ENCODE measurements around the gene SCAMP3.

Gene SCAMP3

GRCh38 chr1:155304558-155305063 is 42.5 kb upstream of the SCAMP3 start:
- Histone ChIP-seq H3K4me1 (ENCODE audit: control extremely low read depth in 1 of 4, control insufficient read depth in 4 of 4, insufficient read depth in 4 of 4, low read length in 3 of 4) (peaks cover 4 to 17% (median 15%) of the 10 kb centered on the region in 4 experiments), H3K27ac (ENCODE audit: insufficient read depth in 1 of 2, low read depth in 1 of 2, low read length in 2 of 2, poor library complexity in 1 of 2, severe bottlenecking in 2 of 2) (no peak overlapping the region), H3K36me3 (ENCODE audit: control insufficient read depth in 4 of 4, insufficient read depth in 4 of 4, low read length in 3 of 4) (no peaks in the 10 kb centered on the region), H3K27me3 (replicated peaks in 2 of 5; ENCODE audit: control insufficient read depth in 4 of 5, insufficient read depth in 5 of 5, low read length in 4 of 5) (no peaks in the 10 kb centered on the region), H3K9me3 (ENCODE audit: control extremely low read depth in 1 of 5, control insufficient read depth in 4 of 5, insufficient read depth in 2 of 5, low read depth in 1 of 5, low read length in 4 of 5) (no peaks in the 10 kb centered on the region), H3K4me3 (ENCODE audit: control insufficient read depth in 1 of 7, extremely low read depth in 1 of 7, insufficient read depth in 4 of 7, low read depth in 2 of 7, low read length in 6 of 7) (no peak overlapping the region)
- DNase-seq: no peak
- 98% methylated on average over 11 of the region's 11 CpGs for WGBS (ENCODE audit: insufficient coverage)
- ChIA-PET POLR2A (interaction anchor here (0.5 to 1.5 kb wide), 2 partner anchors 26 to 28 kb away, joined by 3 to 5 read pairs; no protein-coding TSS in a partner anchor), CTCF (interaction anchor here (0.9 to 4.4 kb wide), 6 partner anchors 9 to 54 kb away, joined by 3 to 70 read pairs (median 3); partner anchors contain the start of genes ENTREP3 and RUSC1)

DNA sequence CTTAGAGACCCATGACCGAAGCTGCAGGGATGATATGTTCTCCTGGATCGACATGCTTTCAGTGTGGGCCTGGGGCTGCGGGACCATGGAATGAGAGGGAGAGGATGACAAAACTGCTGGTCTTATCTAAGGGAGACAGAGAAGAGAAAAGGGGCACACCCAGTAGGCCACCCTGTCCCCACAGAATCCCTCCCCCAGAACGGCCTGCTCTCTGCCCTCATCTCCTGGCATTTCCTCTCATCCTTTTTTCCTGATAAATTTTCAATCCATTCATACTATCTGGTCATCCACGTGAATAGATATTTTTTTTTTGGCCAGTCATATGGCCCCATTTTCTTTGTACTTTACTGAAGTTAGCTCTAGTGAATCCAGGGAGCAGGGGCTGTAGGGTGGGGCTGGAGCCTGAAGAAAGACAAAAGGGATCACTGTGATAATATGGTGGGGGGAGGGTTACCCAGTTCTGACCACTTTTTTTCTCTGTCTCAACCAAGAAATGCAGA is 39.2 kb upstream of the SCAMP3 start, which contains the start of gene PKLR:
Gene PKLR, minus strand, starts transcription at position 97 of the 500 bp plus-strand sequence. Its CDS starts 43 bp downstream, at position 54.
- Histone ChIP-seq H3K27ac (ENCODE audit: insufficient read depth in 1 of 2, low read depth in 1 of 2, low read length in 2 of 2, poor library complexity in 1 of 2, severe bottlenecking in 2 of 2) (no peak within 1 kb of the TSS), H3K4me3 (ENCODE audit: control insufficient read depth in 1 of 7, extremely low read depth in 1 of 7, insufficient read depth in 4 of 7, low read depth in 2 of 7, low read length in 6 of 7) (no peak within 1 kb of the TSS), H3K27me3 (replicated peaks in 2 of 5; ENCODE audit: control insufficient read depth in 4 of 5, insufficient read depth in 5 of 5, low read length in 4 of 5) (peaks cover 0 to 12% (median 2%) of the 10 kb centered on the region in 5 experiments), H3K4me1 (ENCODE audit: control extremely low read depth in 1 of 4, control insufficient read depth in 4 of 4, insufficient read depth in 4 of 4, low read length in 3 of 4) (peaks cover 0 to 5% (median 0%) of the 10 kb centered on the region in 4 experiments), H3K9me3 (ENCODE audit: control extremely low read depth in 1 of 5, control insufficient read depth in 4 of 5, insufficient read depth in 2 of 5, low read depth in 1 of 5, low read length in 4 of 5) (no peaks in the 10 kb centered on the region), H3K36me3 (ENCODE audit: control insufficient read depth in 4 of 4, insufficient read depth in 4 of 4, low read length in 3 of 4) (no peaks in the 10 kb centered on the region)
- POLR2A ChIA-PET: no interaction called here
- 96% methylated on average over 3 of the region's 5 CpGs for WGBS (ENCODE audit: insufficient coverage)
- CTCF ChIA-PET: interaction anchor here (0.6 to 1.7 kb wide), 2 partner anchors 8 to 51 kb away, joined by 3 to 5 read pairs; no protein-coding TSS in a partner anchor
- DNase-seq: no peak

DNA sequence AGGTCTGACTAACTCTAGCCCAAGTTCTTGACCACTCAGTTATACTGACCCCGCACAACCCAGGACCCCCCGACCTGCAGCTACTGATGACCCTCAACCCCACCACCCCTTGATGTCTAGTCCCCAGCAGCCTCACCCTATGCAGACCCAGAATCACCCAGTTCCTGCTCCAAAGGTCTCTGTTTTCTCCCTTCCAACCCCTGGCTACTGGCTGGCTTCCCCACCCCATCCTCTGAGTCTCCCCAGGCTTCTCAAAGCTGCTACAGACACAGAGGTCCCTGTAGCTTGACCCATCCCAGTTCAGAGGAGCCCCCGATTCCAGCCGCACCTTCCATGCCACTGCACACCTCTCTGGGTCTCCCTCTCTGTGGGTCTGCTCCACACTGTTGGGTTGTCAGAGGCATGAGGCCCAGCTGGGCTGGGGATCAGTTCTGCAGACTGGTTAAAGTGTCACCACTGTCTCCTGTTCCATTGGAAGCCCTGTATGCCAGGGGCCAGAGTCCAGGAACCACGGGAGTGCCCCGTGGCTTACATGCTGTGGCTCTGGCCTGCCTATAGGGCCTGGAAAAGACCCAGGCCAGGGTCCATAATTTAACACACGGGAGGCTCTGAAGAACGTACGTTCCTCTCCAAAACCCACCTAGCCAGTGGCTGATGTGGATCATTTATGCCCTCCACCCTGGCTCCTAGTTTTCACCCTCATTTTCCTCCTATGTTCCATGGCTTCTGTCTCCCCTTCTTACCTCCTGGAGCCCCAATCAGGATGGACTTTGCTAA is 38.6 kb upstream of the SCAMP3 start:
- no peaks in the 10 kb centered on the region for H3K36me3 ChIP-seq (ENCODE audit: control insufficient read depth in 4 of 4, insufficient read depth in 4 of 4, low read length in 3 of 4)
- peaks cover 0 to 5% (median 0%) of the 10 kb centered on the region in 4 experiments for H3K4me1 ChIP-seq (ENCODE audit: control extremely low read depth in 1 of 4, control insufficient read depth in 4 of 4, insufficient read depth in 4 of 4, low read length in 3 of 4)
- ChIA-PET CTCF (interaction anchor here (0.6 to 1.7 kb wide), 4 partner anchors 8 to 50 kb away, joined by 3 to 5 read pairs (median 3); no protein-coding TSS in a partner anchor), POLR2A (no interaction called here)
- 100% methylated on average over 8 of the region's 9 CpGs for WGBS (ENCODE audit: insufficient coverage)
- H3K9me3 ChIP-seq (ENCODE audit: control extremely low read depth in 1 of 5, control insufficient read depth in 4 of 5, insufficient read depth in 2 of 5, low read depth in 1 of 5, low read length in 4 of 5): no peaks in the 10 kb centered on the region
- no peak overlapping the region for H3K27ac ChIP-seq (ENCODE audit: insufficient read depth in 1 of 2, low read depth in 1 of 2, low read length in 2 of 2, poor library complexity in 1 of 2, severe bottlenecking in 2 of 2)
- peaks cover 0 to 17% (median 6%) of the 10 kb centered on the region in 5 experiments for H3K27me3 ChIP-seq (replicated peaks in 2 of 5; ENCODE audit: control insufficient read depth in 4 of 5, insufficient read depth in 5 of 5, low read length in 4 of 5)
- no peak overlapping the region for H3K4me3 ChIP-seq (ENCODE audit: control insufficient read depth in 1 of 7, extremely low read depth in 1 of 7, insufficient read depth in 4 of 7, low read depth in 2 of 7, low read length in 6 of 7)
- no peak for DNase-seq

DNA sequence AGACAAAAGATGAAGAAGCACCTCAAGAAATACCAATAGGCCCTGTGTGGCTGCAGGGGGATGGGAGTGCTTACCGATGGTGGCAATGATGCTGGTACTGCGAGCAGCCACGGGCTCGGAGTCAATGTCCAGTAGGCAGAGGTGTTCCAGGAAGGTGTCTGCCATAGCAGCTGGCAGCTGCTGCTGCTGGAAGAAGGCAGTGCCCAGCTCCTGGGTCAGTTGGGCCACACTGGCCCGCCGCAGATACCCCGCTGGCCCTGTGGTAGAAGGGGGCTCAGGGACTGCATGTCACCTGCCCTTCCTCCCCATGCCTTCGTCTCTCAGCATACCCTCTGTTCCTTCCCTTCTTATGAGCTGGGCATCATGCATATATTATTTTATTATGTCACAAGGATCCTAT is 37.9 kb upstream of the SCAMP3 start:
- ChIA-PET POLR2A (no interaction called here), CTCF (interaction anchor here (0.9 to 1.7 kb wide), 4 partner anchors 16 to 49 kb away, joined by 3 to 5 read pairs (median 4); no protein-coding TSS in a partner anchor)
- Histone ChIP-seq H3K27me3 (replicated peaks in 2 of 5; ENCODE audit: control insufficient read depth in 4 of 5, insufficient read depth in 5 of 5, low read length in 4 of 5) (peaks cover 0 to 24% (median 12%) of the 10 kb centered on the region in 5 experiments), H3K4me3 (ENCODE audit: control insufficient read depth in 1 of 7, extremely low read depth in 1 of 7, insufficient read depth in 4 of 7, low read depth in 2 of 7, low read length in 6 of 7) (no peak overlapping the region), H3K36me3 (ENCODE audit: control insufficient read depth in 4 of 4, insufficient read depth in 4 of 4, low read length in 3 of 4) (no peaks in the 10 kb centered on the region), H3K4me1 (ENCODE audit: control extremely low read depth in 1 of 4, control insufficient read depth in 4 of 4, insufficient read depth in 4 of 4, low read length in 3 of 4) (peaks cover 0 to 5% (median 5%) of the 10 kb centered on the region in 4 experiments), H3K9me3 (ENCODE audit: control extremely low read depth in 1 of 5, control insufficient read depth in 4 of 5, insufficient read depth in 2 of 5, low read depth in 1 of 5, low read length in 4 of 5) (no peaks in the 10 kb centered on the region), H3K27ac (ENCODE audit: insufficient read depth in 1 of 2, low read depth in 1 of 2, low read length in 2 of 2, poor library complexity in 1 of 2, severe bottlenecking in 2 of 2) (no peak overlapping the region)
- 93% methylated on average over 3 of the region's 8 CpGs for WGBS (ENCODE audit: insufficient coverage)
- no peak for DNase-seq

DNA sequence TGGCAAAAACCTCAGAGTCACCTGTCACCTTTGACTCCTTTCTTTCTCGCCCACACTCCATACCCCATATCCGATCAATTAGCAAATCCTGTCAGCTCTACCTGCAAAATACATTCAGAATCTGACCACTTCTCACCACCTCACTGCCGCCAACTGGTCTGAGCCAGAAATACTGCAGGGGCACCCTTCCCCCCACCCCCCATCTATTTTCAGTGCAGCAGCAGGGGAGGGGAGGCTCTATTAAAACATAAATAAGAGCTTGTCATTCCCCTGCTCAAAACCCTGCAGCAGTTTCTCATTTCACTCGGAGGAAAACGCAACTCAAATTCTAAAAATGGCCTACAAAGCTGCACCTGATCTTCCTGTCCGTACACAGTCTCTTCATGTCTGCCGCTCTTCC is 35.2 kb upstream of the SCAMP3 start:
- Histone ChIP-seq H3K36me3 (ENCODE audit: control insufficient read depth in 4 of 4, insufficient read depth in 4 of 4, low read length in 3 of 4) (no peaks in the 10 kb centered on the region), H3K9me3 (ENCODE audit: control extremely low read depth in 1 of 5, control insufficient read depth in 4 of 5, insufficient read depth in 2 of 5, low read depth in 1 of 5, low read length in 4 of 5) (no peaks in the 10 kb centered on the region), H3K4me1 (ENCODE audit: control extremely low read depth in 1 of 4, control insufficient read depth in 4 of 4, insufficient read depth in 4 of 4, low read length in 3 of 4) (peaks cover 0 to 12% (median 8%) of the 10 kb centered on the region in 4 experiments), H3K4me3 (ENCODE audit: control insufficient read depth in 1 of 7, extremely low read depth in 1 of 7, insufficient read depth in 4 of 7, low read depth in 2 of 7, low read length in 6 of 7) (no peak overlapping the region), H3K27me3 (replicated peaks in 2 of 5; ENCODE audit: control insufficient read depth in 4 of 5, insufficient read depth in 5 of 5, low read length in 4 of 5) (peaks cover 0 to 48% (median 31%) of the 10 kb centered on the region in 5 experiments), H3K27ac (ENCODE audit: insufficient read depth in 1 of 2, low read depth in 1 of 2, low read length in 2 of 2, poor library complexity in 1 of 2, severe bottlenecking in 2 of 2) (no peak overlapping the region)
- 83% methylated on average over 7 of the region's 7 CpGs for WGBS (ENCODE audit: insufficient coverage)
- CTCF ChIA-PET: interaction anchor here (0.9 to 1.4 kb wide), 2 partner anchors 15 to 47 kb away, joined by 3 to 5 read pairs; no protein-coding TSS in a partner anchor
- no peak for DNase-seq
- POLR2A ChIA-PET: no interaction called here

GRCh38 chr1:155296661-155297060 is 34.5 kb upstream of the SCAMP3 start:
- DNase-seq: no peak
- Histone ChIP-seq H3K9me3 (ENCODE audit: control extremely low read depth in 1 of 5, control insufficient read depth in 4 of 5, insufficient read depth in 2 of 5, low read depth in 1 of 5, low read length in 4 of 5) (no peaks in the 10 kb centered on the region), H3K4me1 (ENCODE audit: control extremely low read depth in 1 of 4, control insufficient read depth in 4 of 4, insufficient read depth in 4 of 4, low read length in 3 of 4) (peaks cover 0 to 12% (median 8%) of the 10 kb centered on the region in 4 experiments), H3K4me3 (ENCODE audit: control insufficient read depth in 1 of 7, extremely low read depth in 1 of 7, insufficient read depth in 4 of 7, low read depth in 2 of 7, low read length in 6 of 7) (no peak overlapping the region), H3K27me3 (replicated peaks in 2 of 5; ENCODE audit: control insufficient read depth in 4 of 5, insufficient read depth in 5 of 5, low read length in 4 of 5) (peaks cover 0 to 49% (median 31%) of the 10 kb centered on the region in 5 experiments), H3K36me3 (ENCODE audit: control insufficient read depth in 4 of 4, insufficient read depth in 4 of 4, low read length in 3 of 4) (no peaks in the 10 kb centered on the region), H3K27ac (ENCODE audit: insufficient read depth in 1 of 2, low read depth in 1 of 2, low read length in 2 of 2, poor library complexity in 1 of 2, severe bottlenecking in 2 of 2) (no peak overlapping the region)
- POLR2A ChIA-PET: no interaction called here
- CTCF ChIA-PET: interaction anchor here (0.9 to 1.4 kb wide), 2 partner anchors 15 to 46 kb away, joined by 3 to 5 read pairs; no protein-coding TSS in a partner anchor
- 96% methylated on average over 3 of the region's 3 CpGs for WGBS (ENCODE audit: insufficient coverage)

All from common myeloid progenitor, CD34-positive (primary cell).